Endothelial cell of umbilical vein (primary cell): Measurements from ENCODE around the gene BUD31. TPM values are rescaled to one million over a fixed set of nuclear protein-coding genes. Genes with fewer than 3 reads are reported as not detected.

Source experiments
- BruUV-seq: library from RNA; stranded (reverse); fragments of 400-500 nt; replicated peaks from 2 replicates; lab custom pipeline; 2021; lab: Mats Ljungman, UMichigan
- CTCF ChIA-PET: fragments of 300-600, 350-600 bp; sonication (Branson Sonifier 250); formaldehyde crosslinking; loops from one replicate; lab custom pipeline; 2021; ENCODE audit warnings: antibody characterized with exemption, inconsistent platforms; lab: Charles Lee
- POLR2A ChIA-PET: fragments of 300-600, 350-600 bp; sonication (Branson Sonifier 250); formaldehyde crosslinking; loops from one replicate; lab custom pipeline; 2021; ENCODE audit warnings: antibody characterized with exemption, inconsistent platforms; lab: Charles Lee
- DNase-seq: peaks from one replicate; pipeline ENCODE4 v3.0.0-alpha.2; 2011; ENCODE audit warnings: low read depth, low spot score
- FAIRE-seq: peaks from 2 replicates; lab custom pipeline; 2011; peaks lifted over from hg19 to GRCh38; lab: Jason Lieb, UNC
- H2AFZ ChIP-seq: 2 replicates; pipeline ENCODE4 v1.6.0; 2012; ENCODE audit warnings: low read depth, low read length, control low read depth, inconsistent platforms
- H3K27ac ChIP-seq: 2 replicates; pipeline ENCODE4 v1.5.1; 2011; ENCODE audit warnings: low read depth, mild to moderate bottlenecking, control low read depth, low read length, moderate library complexity; ENCODE audit not compliant: insufficient read depth
- H3K27me3 ChIP-seq, 2 experiments: 2 replicates each; pipeline versions ENCODE4 v1.6.0 to v1.6.1; 2011; ENCODE audit warnings: low read length in 2 of 2, mixed read lengths in 1 of 2; ENCODE audit not compliant: control insufficient read depth in 2 of 2, insufficient read depth in 2 of 2
- H3K36me3 ChIP-seq, 2 experiments: 2 replicates in 1 of 2; 3 replicates in 1 of 2; pipeline ENCODE4 v1.5.1; 2011; ENCODE audit warnings: low read length in 2 of 2, mild to moderate bottlenecking in 1 of 2, moderate library complexity in 1 of 2; ENCODE audit not compliant: control insufficient read depth in 2 of 2, insufficient read depth in 2 of 2; ENCODE audit errors: extremely low read depth in 1 of 2
- H3K4me1 ChIP-seq: 3 replicates; pipeline ENCODE4 v1.5.1; 2011; ENCODE audit warnings: mild to moderate bottlenecking, low read length; ENCODE audit not compliant: control insufficient read depth, insufficient read depth; ENCODE audit errors: extremely low read depth
- H3K4me2 ChIP-seq: 2 replicates; pipeline ENCODE4 v1.6.1; 2011; ENCODE audit warnings: low read length, control low read depth, mixed read lengths; ENCODE audit not compliant: insufficient read depth
- H3K4me3 ChIP-seq, 3 experiments: fragments of 200-600 bp in 1 of 3; sonication (generic), shearing (Covaris generic) in 1 of 3; replicated peaks in 1 of 3; 2 replicates each; pipeline ENCODE4 v1.5.1; 2011 to 2016; ENCODE audit warnings: control low read depth in 3 of 3, low read length in 3 of 3, mild to moderate bottlenecking in 2 of 3, inconsistent platforms in 1 of 3, low read depth in 1 of 3, moderate library complexity in 1 of 3; ENCODE audit not compliant: insufficient read depth in 1 of 3
- H3K79me2 ChIP-seq: 2 replicates; pipeline ENCODE4 v1.6.0; 2012; ENCODE audit warnings: low read length, inconsistent platforms; ENCODE audit not compliant: control insufficient read depth, insufficient read depth
- H3K9ac ChIP-seq: replicated peaks from 2 replicates; pipeline ENCODE3; 2011; ENCODE audit warnings: low read length, control low read depth; ENCODE audit not compliant: insufficient read depth; ENCODE audit errors: extremely low read depth
- H3K9me1 ChIP-seq: replicated peaks from 3 replicates; pipeline ENCODE4 v1.6.0; 2011; ENCODE audit warnings: mild to moderate bottlenecking, low read length; ENCODE audit not compliant: control insufficient read depth, insufficient read depth; ENCODE audit errors: extremely low read depth
- H3K9me3 ChIP-seq: replicated peaks from 2 replicates; pipeline ENCODE4 v1.5.1; 2012; ENCODE audit warnings: low read length, inconsistent platforms; ENCODE audit not compliant: control insufficient read depth, insufficient read depth
- H4K20me1 ChIP-seq: replicated peaks from 2 replicates; pipeline ENCODE3; 2011; ENCODE audit warnings: mild to moderate bottlenecking, low read length; ENCODE audit not compliant: control insufficient read depth, insufficient read depth; ENCODE audit errors: extremely low read depth
- CTCF ChIP-seq, 2 donors: IDR thresholded peaks; 1 replicate in 1 of 2; 2 replicates in 1 of 2; pipeline ENCODE4 v1.5.1; 2011; ENCODE audit warnings: low read length in 2 of 2, mild to moderate bottlenecking in 2 of 2, moderate library complexity in 2 of 2, control low read depth in 1 of 2, inconsistent platforms in 1 of 2, low read depth in 1 of 2; ENCODE audit not compliant: insufficient read depth in 1 of 2; ENCODE audit errors: extremely low read depth in 1 of 2
- EZH2 ChIP-seq: IDR thresholded peaks from 2 replicates; pipeline ENCODE4 v1.6.1; 2012; ENCODE audit warnings: borderline replicate concordance, low read depth, mild to moderate bottlenecking, moderate library complexity, low read length, inconsistent platforms; ENCODE audit not compliant: severe bottlenecking
- GATA2 ChIP-seq: IDR thresholded peaks from 2 replicates; pipeline ENCODE4 v1.7.0; 2011; ENCODE audit warnings: low read depth, mild to moderate bottlenecking, moderate library complexity, mixed read lengths, low read length; ENCODE audit not compliant: insufficient read length, insufficient read depth
- JUN ChIP-seq: IDR thresholded peaks from 2 replicates; pipeline ENCODE4 v1.6.1; 2011; ENCODE audit warnings: borderline replicate concordance, low read depth; ENCODE audit not compliant: insufficient read length, insufficient read depth
- MYC ChIP-seq: IDR thresholded peaks from one replicate; pipeline ENCODE4 v1.6.1; 2011; ENCODE audit warnings: mild to moderate bottlenecking, low read depth, low read length
- POLR2A ChIP-seq: IDR thresholded peaks from 2 replicates; pipeline ENCODE4 v1.6.1; 2012; ENCODE audit warnings: low read depth, mild to moderate bottlenecking, control low read depth, low read length
- POLR2AphosphoS5 ChIP-seq: IDR thresholded peaks from 2 replicates; pipeline ENCODE4 v1.6.1; 2012; ENCODE audit warnings: low read depth, mild to moderate bottlenecking, control low read depth, low read length, moderate library complexity; ENCODE audit not compliant: insufficient read depth
- dilution Hi-C: fragments of 300-500 bp; cut with MboI; formaldehyde crosslinking; loops from one replicate; pipeline ENCODE4 v1.15.0; 2019; ENCODE audit warnings: low sequenced_read_pairs; ENCODE audit not compliant: extremely low pct_ligation_motif_present
- intact Hi-C: fragments of 100-400 bp; cut with micrococcal nuclease; formaldehyde crosslinking; loops from one replicate; pipeline ENCODE4 v1.10.0; 2022
- polyA plus RNA-seq, 4 experiments: library from polyadenylated mRNA; depleted of rRNA in 3 of 4; stranded (reverse) in 3 of 4; unstranded in 1 of 4; fragments of >200 nt; gene quantifications; 2 replicates each; pipeline versions ENCODE4 v1.2.1 to v1.2.3, GENCODE V29; 2011 to 2012; ENCODE audit warnings: missing spikeins in 1 of 4
- total RNA-seq: library from RNA; stranded (reverse); gene quantifications from 2 replicates; pipeline ENCODE4 v1.2.3, GENCODE V29; 2021

BUD31 gene
- total and polyA plus RNA-seq, 2 donors (not counting 3 experiments of a cell fraction or from before 2014, with no cell fraction given), result 67.8 to 122 TPM

- H3K4me2 ChIP-seq, result no peak overlapping the region
- H3K9me1 ChIP-seq, result no peaks in the 10 kb centered on the region
- CTCF ChIA-PET, result interaction anchor here (1.0 kb wide), 1 partner anchor 56 kb away, joined by 4 read pairs; no protein-coding TSS in a partner anchor
- BruUV-seq, result no TSS peak
- TF ChIP-seq EZH2, result no peak
- TF ChIP-seq CTCF (IDR thresholded peaks at IDR 0.05; ENCODE audit: extremely low read depth in 1 of 2, insufficient read depth in 1 of 2, low read depth in 1 of 2, low read length in 2 of 2), result no peak
- no peak for TF ChIP-seq POLR2A
- TF ChIP-seq GATA2, result no peak
- TF ChIP-seq MYC, result no peak
- no peak for TF ChIP-seq JUN
- no peak for TF ChIP-seq POLR2AphosphoS5
- no peaks in the 10 kb centered on the region for H3K4me1 ChIP-seq
- no peak for FAIRE-seq
- POLR2A ChIA-PET, result no interaction called here
- H3K79me2 ChIP-seq, result no peaks in the 10 kb centered on the region
- H3K4me3 ChIP-seq, result no peak overlapping the region
- H3K27ac ChIP-seq, result no peak overlapping the region
- H3K9me3 ChIP-seq, result no peaks in the 10 kb centered on the region
- no peaks in the 10 kb centered on the region for H3K27me3 ChIP-seq
- dilution Hi-C loops, result no loop called here
- H4K20me1 ChIP-seq, result no peaks in the 10 kb centered on the region
- H3K9ac ChIP-seq, result no peak overlapping the region
- no peak for DNase-seq
- no peak overlapping the region for H2AFZ ChIP-seq
- intact Hi-C loops, result no loop called here
- peaks cover 26 to 29% of the 10 kb centered on the region in 2 experiments for H3K36me3 ChIP-seq
These were observed 49.2 kb upstream of the BUD31 start for GRCh38 chr7:99359465-99360154.
